HepG2 (cell line): ENCODE measurements around the gene KMT2B. TPM values are rescaled to one million over a fixed set of nuclear protein-coding genes. Genes with fewer than 3 reads are reported as not detected.

ENCODE experiments used
- CAMTA2 ChIP-seq: sonication (generic); formaldehyde crosslinking; IDR thresholded peaks from 2 replicates; pipeline ENCODE4 v1.4.0; 2020; ENCODE audit warnings: mild to moderate bottlenecking, missing genetic modification reagents, borderline replicate concordance
- ETV5 ChIP-seq: IDR thresholded peaks from 2 replicates; pipeline ENCODE4 v1.6.1; 2018; ENCODE audit warnings: missing biosample characterization, missing genetic modification reagents, inconsistent platforms, borderline replicate concordance
- GPN1 ChIP-seq: sonication (generic); formaldehyde crosslinking; IDR thresholded peaks from 2 replicates; pipeline ENCODE4 v1.5.1; 2020; ENCODE audit warnings: missing genetic modification reagents, borderline replicate concordance
- HNF4G ChIP-seq, 2 experiments: sonication (generic) in 1 of 2; formaldehyde crosslinking in 1 of 2; IDR thresholded peaks; 2 replicates each; pipeline versions ENCODE4 v1.4.0 to v1.6.1; 2011 to 2020; ENCODE audit warnings: borderline replicate concordance in 2 of 2, low read depth in 2 of 2, mild to moderate bottlenecking in 2 of 2, low read length in 1 of 2, missing genetic modification reagents in 1 of 2, moderate library complexity in 1 of 2
- IKZF4 ChIP-seq: sonication (generic); formaldehyde crosslinking; IDR thresholded peaks from 2 replicates; pipeline ENCODE4 v1.5.1; 2020; ENCODE audit warnings: borderline replicate concordance, mild to moderate bottlenecking, low read depth, missing genetic modification reagents; ENCODE audit errors: not compliant biosample characterization
- IRF2 ChIP-seq: IDR thresholded peaks from 2 replicates; pipeline ENCODE4 v1.6.1; 2018; ENCODE audit warnings: missing genetic modification reagents, missing compliant biosample characterization
- ISX ChIP-seq: sonication (generic); formaldehyde crosslinking; conservative IDR thresholded peaks from 2 replicates; pipeline ENCODE4 v1.5.0; 2020; ENCODE audit warnings: missing genetic modification reagents
- KLF12 ChIP-seq: sonication (generic); formaldehyde crosslinking; IDR thresholded peaks from 2 replicates; pipeline ENCODE4 v1.4.0; 2020; ENCODE audit warnings: missing genetic modification reagents, borderline replicate concordance
- MEIS1 ChIP-seq: sonication (generic); formaldehyde crosslinking; IDR thresholded peaks from 2 replicates; pipeline ENCODE4 v1.9.0; 2021; ENCODE audit warnings: mild to moderate bottlenecking, missing genetic modification reagents, moderate library complexity, borderline replicate concordance
- RAD51 ChIP-seq: fragments of 450-650 bp; IDR thresholded peaks from 2 replicates; pipeline ENCODE4 v1.6.1; 2016; ENCODE audit warnings: borderline replicate concordance
- SIN3A ChIP-seq: IDR thresholded peaks from 2 replicates; pipeline ENCODE4 v1.6.1; 2011; ENCODE audit warnings: low read depth, mild to moderate bottlenecking, control low read depth, low read length, borderline replicate concordance
- SNAI1 ChIP-seq: sonication (generic); formaldehyde crosslinking; IDR thresholded peaks from 2 replicates; pipeline ENCODE4 v1.5.0; 2020; ENCODE audit warnings: mild to moderate bottlenecking, missing genetic modification reagents, borderline replicate concordance
- THYN1 ChIP-seq: sonication (generic); formaldehyde crosslinking; IDR thresholded peaks from 2 replicates; pipeline ENCODE4 v1.8.1; 2023; ENCODE audit warnings: low read depth, mild to moderate bottlenecking, moderate library complexity, missing genetic modification reagents, borderline replicate concordance
- TIGD3 ChIP-seq: sonication (generic); formaldehyde crosslinking; IDR thresholded peaks from 2 replicates; pipeline ENCODE4 v1.5.1; 2020; ENCODE audit warnings: mild to moderate bottlenecking, missing genetic modification reagents, borderline replicate concordance
- ZFAT ChIP-seq: sonication (generic); formaldehyde crosslinking; conservative IDR thresholded peaks from 2 replicates; pipeline ENCODE4 v1.8.1; 2023; ENCODE audit warnings: missing genetic modification reagents, inconsistent platforms
- ZNF274 ChIP-seq: sonication (generic); formaldehyde crosslinking; IDR thresholded peaks from 2 replicates; pipeline ENCODE4 v1.5.1; 2020; ENCODE audit warnings: mild to moderate bottlenecking, missing genetic modification reagents
- ZNF326 ChIP-seq: sonication (generic); formaldehyde crosslinking; IDR thresholded peaks from 2 replicates; pipeline ENCODE4 v1.4.0; 2020; ENCODE audit warnings: missing genetic modification reagents, borderline replicate concordance
- ZNF44 ChIP-seq: sonication (generic); formaldehyde crosslinking; IDR thresholded peaks from 2 replicates; pipeline ENCODE4 v1.5.1; 2020; ENCODE audit warnings: mild to moderate bottlenecking, missing genetic modification reagents
- ZNF501 ChIP-seq: sonication (generic); formaldehyde crosslinking; IDR thresholded peaks from 2 replicates; pipeline ENCODE4 v1.5.1; 2020; ENCODE audit warnings: mild to moderate bottlenecking, moderate library complexity, missing genetic modification reagents
- ZNF615 ChIP-seq: sonication (generic); formaldehyde crosslinking; IDR thresholded peaks from 2 replicates; pipeline ENCODE4 v1.5.0; 2020; ENCODE audit warnings: mild to moderate bottlenecking, missing genetic modification reagents, borderline replicate concordance
- ZSCAN21 ChIP-seq: sonication (generic); formaldehyde crosslinking; IDR thresholded peaks from 2 replicates; pipeline ENCODE4 v1.8.0; 2022; ENCODE audit warnings: mild to moderate bottlenecking, missing genetic modification reagents, moderate library complexity, borderline replicate concordance
- polyA plus RNA-seq, 8 experiments: library from polyadenylated mRNA; depleted of rRNA in 3 of 8; stranded (reverse) in 7 of 8; unstranded in 1 of 8; fragments of >200 nt; fragmentation: Illumina TruSeq in 4 of 8; extraction: Trizol in 4 of 8; gene quantifications; 2 replicates each; pipeline versions ENCODE4 v1.2.1 to v1.2.3, GENCODE V29; 2011 to 2016; ENCODE audit warnings: low read depth in 4 of 8, missing spikeins in 1 of 8, mixed read lengths in 1 of 8; ENCODE audit not compliant: insufficient read depth in 1 of 8
- total RNA-seq, 5 experiments: library from RNA; depleted of rRNA; stranded (reverse); fragments of >200 nt; fragmentation: Illumina TruSeq; extraction: Trizol; gene quantifications; 2 replicates each; pipeline ENCODE4 v1.2.3, GENCODE V29; 2016; ENCODE audit warnings: low read depth in 1 of 5
- TF ChIP-seq, protein P1 (sequence below): sonication (generic); formaldehyde crosslinking; IDR thresholded peaks from 2 replicates; pipeline ENCODE4 v1.8.0; 2022; ENCODE audit warnings: mild to moderate bottlenecking, missing genetic modification reagents
- TF ChIP-seq, protein P2 (sequence below): sonication (generic); formaldehyde crosslinking; IDR thresholded peaks from 2 replicates; pipeline ENCODE4 v1.4.0; 2020; ENCODE audit warnings: missing genetic modification reagents

Gene KMT2B
- total and polyA plus RNA-seq, 2 of the 13 experiments (the other 11 are each of a cell fraction or from before 2014, with no cell fraction given), result 6.2 to 16.9 TPM

- TF ChIP-seq ZFAT (peak; percentile 59; the same call in 1 of the 2 replicates), ZNF44 (no peak), CAMTA2 (CRISPR knock-in tag) (no peak; the same call in 1 of the 2 replicates), IRF2 (CRISPR knock-in tag) (peak; percentile 71), RAD51 (no peak), SNAI1 (CRISPR knock-in tag) (no peak; the same call in 1 of the 2 replicates), KLF12 (CRISPR knock-in tag) (peak; percentile 85), ZNF615 (CRISPR knock-in tag) (0 out of 2 replicates have a peak, but pooled peaks have one; percentile 2), ISX (CRISPR knock-in tag) (0 out of 2 replicates have a peak, but pooled peaks have one; percentile 22), IKZF4 (CRISPR knock-in tag) (no peak), ZNF326 (CRISPR knock-in tag) (no peak), ZNF501 (CRISPR knock-in tag) (peak; percentile 86), MEIS1 (CRISPR knock-in tag) (peak; percentile 42), THYN1 (CRISPR knock-in tag) (0 out of 2 replicates have a peak, but pooled peaks have one; percentile 6), ZSCAN21 (CRISPR knock-in tag) (no peak; the same call in none of the 2 replicates), ZNF274 (CRISPR knock-in tag) (0 out of 2 replicates have a peak, but pooled peaks have one; percentile 32), ETV5 (CRISPR knock-in tag) (0 out of 2 replicates have a peak, but pooled peaks have one; percentile 5), HNF4G (IDR thresholded peaks at IDR 0.05; ENCODE audit: borderline replicate concordance, low read depth, low read length) (0 out of 2 replicates have a peak, but pooled peaks have one; percentile 13), HNF4G (CRISPR knock-in tag; IDR thresholded peaks at IDR 0.05; ENCODE audit: borderline replicate concordance, low read depth) (no peak), SIN3A (peak; percentile 58; the same call in 1 of the 2 replicates), TIGD3 (no peak), GPN1 (CRISPR knock-in tag) (no peak)
- TF ChIP-seq, protein P1, sequence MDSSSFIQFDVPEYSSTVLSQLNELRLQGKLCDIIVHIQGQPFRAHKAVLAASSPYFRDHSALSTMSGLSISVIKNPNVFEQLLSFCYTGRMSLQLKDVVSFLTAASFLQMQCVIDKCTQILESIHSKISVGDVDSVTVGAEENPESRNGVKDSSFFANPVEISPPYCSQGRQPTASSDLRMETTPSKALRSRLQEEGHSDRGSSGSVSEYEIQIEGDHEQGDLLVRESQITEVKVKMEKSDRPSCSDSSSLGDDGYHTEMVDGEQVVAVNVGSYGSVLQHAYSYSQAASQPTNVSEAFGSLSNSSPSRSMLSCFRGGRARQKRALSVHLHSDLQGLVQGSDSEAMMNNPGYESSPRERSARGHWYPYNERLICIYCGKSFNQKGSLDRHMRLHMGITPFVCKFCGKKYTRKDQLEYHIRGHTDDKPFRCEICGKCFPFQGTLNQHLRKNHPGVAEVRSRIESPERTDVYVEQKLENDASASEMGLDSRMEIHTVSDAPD (CRISPR knock-in tag), result no peak; the same call in 1 of the 2 replicates
- TF ChIP-seq, protein P2, sequence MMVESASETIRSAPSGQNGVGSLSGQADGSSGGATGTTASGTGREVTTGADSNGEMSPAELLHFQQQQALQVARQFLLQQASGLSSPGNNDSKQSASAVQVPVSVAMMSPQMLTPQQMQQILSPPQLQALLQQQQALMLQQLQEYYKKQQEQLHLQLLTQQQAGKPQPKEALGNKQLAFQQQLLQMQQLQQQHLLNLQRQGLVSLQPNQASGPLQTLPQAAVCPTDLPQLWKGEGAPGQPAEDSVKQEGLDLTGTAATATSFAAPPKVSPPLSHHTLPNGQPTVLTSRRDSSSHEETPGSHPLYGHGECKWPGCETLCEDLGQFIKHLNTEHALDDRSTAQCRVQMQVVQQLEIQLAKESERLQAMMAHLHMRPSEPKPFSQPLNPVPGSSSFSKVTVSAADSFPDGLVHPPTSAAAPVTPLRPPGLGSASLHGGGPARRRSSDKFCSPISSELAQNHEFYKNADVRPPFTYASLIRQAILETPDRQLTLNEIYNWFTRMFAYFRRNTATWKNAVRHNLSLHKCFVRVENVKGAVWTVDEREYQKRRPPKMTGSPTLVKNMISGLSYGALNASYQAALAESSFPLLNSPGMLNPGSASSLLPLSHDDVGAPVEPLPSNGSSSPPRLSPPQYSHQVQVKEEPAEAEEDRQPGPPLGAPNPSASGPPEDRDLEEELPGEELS (CRISPR knock-in tag), result no peak; the same call in 1 of the 2 replicates
These were observed 770 bp upstream of the KMT2B start (continued) for GRCh38 chr19:35716801-35717664.
